ENCODE results near the gene FABP6. TPM values are rescaled to one million over a fixed set of nuclear protein-coding genes. Genes with fewer than 3 reads are reported as not detected.
A peak's percentile ranks its signal among the peaks of the same experiment; 100 is the strongest.

FABP6 gene
- total RNA-seq, 1 donor = not detected

DNA sequence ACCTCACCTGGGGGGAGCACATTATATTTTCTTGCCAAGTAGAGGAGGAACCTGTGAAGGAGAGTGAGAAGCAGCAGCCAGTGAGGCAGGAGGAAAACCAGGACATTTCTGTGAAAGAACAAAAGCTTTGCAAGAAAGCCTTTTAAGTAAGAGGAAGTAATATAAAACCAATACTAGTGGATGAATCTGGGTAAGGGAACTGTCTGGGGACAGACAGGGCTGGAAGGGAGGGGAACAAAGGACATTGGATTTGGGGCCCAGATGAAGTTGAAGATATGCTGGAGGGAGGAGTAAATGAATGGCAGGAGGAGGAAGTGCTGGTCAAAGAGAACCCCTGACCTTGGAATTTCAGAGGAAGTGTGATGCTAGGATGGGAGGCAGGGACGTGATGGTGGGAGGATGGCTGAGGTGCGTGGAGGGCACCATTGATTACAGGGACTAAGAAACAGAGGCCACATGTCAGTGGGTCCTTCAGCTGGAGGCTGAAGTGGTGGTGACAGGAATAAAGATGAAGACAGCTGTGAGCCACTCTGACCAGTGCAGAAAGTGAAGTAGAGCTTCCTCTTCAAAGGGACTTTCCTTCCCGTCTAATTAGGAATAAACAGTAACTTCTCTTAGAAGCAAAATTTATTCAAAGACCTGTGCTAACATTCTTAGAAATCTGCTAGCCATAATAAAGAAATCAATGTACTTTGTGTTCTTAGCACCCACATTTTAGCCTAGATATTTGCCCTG, 43.5 kb upstream of the FABP6 start:
- Histone ChIP-seq H3K4me1 (ENCODE audit: insufficient read depth, low read length) (peaks cover 24% of the 10 kb centered on the region), H3K27ac (ENCODE audit: low read depth, low read length) (no peak overlapping the region), H3K4me3 (ENCODE audit: insufficient read depth, low read length) (no peak overlapping the region), H3K36me3 (ENCODE audit: insufficient read depth, low read length) (no peaks in the 10 kb centered on the region), H3K9me3 (ENCODE audit: low read depth, low read length) (no peaks in the 10 kb centered on the region), H2AFZ (ENCODE audit: low read length) (no peak overlapping the region), H3K79me2 (ENCODE audit: insufficient read depth, low read length) (no peaks in the 10 kb centered on the region), H4K20me1 (ENCODE audit: insufficient read depth, low read length) (no peaks in the 10 kb centered on the region), H3K27me3 (ENCODE audit: insufficient read depth, low read length) (no peaks in the 10 kb centered on the region), H3K4me2 (ENCODE audit: insufficient read depth, low read length) (no peak overlapping the region)
- TF ChIP-seq, protein P1, sequence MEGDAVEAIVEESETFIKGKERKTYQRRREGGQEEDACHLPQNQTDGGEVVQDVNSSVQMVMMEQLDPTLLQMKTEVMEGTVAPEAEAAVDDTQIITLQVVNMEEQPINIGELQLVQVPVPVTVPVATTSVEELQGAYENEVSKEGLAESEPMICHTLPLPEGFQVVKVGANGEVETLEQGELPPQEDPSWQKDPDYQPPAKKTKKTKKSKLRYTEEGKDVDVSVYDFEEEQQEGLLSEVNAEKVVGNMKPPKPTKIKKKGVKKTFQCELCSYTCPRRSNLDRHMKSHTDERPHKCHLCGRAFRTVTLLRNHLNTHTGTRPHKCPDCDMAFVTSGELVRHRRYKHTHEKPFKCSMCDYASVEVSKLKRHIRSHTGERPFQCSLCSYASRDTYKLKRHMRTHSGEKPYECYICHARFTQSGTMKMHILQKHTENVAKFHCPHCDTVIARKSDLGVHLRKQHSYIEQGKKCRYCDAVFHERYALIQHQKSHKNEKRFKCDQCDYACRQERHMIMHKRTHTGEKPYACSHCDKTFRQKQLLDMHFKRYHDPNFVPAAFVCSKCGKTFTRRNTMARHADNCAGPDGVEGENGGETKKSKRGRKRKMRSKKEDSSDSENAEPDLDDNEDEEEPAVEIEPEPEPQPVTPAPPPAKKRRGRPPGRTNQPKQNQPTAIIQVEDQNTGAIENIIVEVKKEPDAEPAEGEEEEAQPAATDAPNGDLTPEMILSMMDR (IDR thresholded peaks at IDR 0.05; ENCODE audit: extremely low read depth, low read depth, low read length) = no peak
- DNase-seq (ENCODE audit: insufficient read length, low spot score, missing footprints) = no peak

DNA sequence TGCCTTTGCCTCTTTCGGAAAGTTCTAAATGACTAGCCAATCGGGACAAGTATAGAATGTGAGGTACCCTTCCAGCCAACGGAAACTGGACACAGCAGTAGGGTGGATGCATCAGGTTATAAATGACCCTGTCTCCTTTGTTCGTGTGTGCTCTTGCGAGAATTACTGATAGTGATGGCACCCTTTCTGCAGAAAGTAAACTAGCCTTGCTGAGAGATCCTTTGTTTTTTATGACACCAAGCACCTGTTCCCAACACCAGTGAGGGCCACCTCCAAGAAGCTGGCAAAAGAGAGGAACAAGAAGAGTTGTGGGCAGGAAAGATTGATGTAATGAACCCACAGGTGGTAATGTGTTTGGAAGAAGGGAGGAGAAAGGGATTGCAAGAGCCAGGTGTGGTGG, 42.8 kb upstream of the FABP6 start:
- no peaks in the 10 kb centered on the region for H4K20me1 ChIP-seq (ENCODE audit: insufficient read depth, low read length)
- no peaks in the 10 kb centered on the region for H3K79me2 ChIP-seq (ENCODE audit: insufficient read depth, low read length)
- no peak overlapping the region for H2AFZ ChIP-seq (ENCODE audit: low read length)
- no peak for DNase-seq (ENCODE audit: insufficient read length, low spot score, missing footprints)
- TF ChIP-seq, protein P1 (IDR thresholded peaks at IDR 0.05; ENCODE audit: extremely low read depth, low read depth, low read length) = no peak
- H3K9me3 ChIP-seq (ENCODE audit: low read depth, low read length) = no peaks in the 10 kb centered on the region
- peaks cover 20% of the 10 kb centered on the region for H3K4me1 ChIP-seq (ENCODE audit: insufficient read depth, low read length)
- no peaks in the 10 kb centered on the region for H3K36me3 ChIP-seq (ENCODE audit: insufficient read depth, low read length)
- no peaks in the 10 kb centered on the region for H3K27me3 ChIP-seq (ENCODE audit: insufficient read depth, low read length)
- H3K27ac ChIP-seq (ENCODE audit: low read depth, low read length) = no peak overlapping the region
- H3K4me2 ChIP-seq (ENCODE audit: insufficient read depth, low read length) = no peak overlapping the region
- H3K4me3 ChIP-seq (ENCODE audit: insufficient read depth, low read length) = no peak overlapping the region

DNA sequence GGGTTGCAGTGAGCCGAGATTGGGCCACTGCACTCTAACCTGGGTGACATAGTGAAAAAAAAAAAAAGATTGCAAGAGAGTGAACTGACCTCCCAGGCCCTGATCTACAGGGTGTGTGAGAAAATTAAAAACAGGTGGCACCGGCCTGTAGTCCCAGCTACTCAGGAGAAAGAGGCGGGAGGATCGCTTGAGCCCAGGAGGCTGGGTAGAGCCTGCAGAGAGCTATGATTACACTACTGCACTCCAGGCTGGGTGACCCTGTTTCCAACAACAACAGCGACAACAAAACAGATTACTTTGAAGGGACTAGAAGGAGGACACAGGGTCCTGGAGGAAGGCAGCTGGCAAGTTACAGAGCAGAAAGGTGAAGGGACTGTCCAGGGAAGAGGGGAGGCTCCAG, 42.2 kb upstream of the FABP6 start:
- TF ChIP-seq, protein P1 (IDR thresholded peaks at IDR 0.05; ENCODE audit: extremely low read depth, low read depth, low read length) = no peak

DNA sequence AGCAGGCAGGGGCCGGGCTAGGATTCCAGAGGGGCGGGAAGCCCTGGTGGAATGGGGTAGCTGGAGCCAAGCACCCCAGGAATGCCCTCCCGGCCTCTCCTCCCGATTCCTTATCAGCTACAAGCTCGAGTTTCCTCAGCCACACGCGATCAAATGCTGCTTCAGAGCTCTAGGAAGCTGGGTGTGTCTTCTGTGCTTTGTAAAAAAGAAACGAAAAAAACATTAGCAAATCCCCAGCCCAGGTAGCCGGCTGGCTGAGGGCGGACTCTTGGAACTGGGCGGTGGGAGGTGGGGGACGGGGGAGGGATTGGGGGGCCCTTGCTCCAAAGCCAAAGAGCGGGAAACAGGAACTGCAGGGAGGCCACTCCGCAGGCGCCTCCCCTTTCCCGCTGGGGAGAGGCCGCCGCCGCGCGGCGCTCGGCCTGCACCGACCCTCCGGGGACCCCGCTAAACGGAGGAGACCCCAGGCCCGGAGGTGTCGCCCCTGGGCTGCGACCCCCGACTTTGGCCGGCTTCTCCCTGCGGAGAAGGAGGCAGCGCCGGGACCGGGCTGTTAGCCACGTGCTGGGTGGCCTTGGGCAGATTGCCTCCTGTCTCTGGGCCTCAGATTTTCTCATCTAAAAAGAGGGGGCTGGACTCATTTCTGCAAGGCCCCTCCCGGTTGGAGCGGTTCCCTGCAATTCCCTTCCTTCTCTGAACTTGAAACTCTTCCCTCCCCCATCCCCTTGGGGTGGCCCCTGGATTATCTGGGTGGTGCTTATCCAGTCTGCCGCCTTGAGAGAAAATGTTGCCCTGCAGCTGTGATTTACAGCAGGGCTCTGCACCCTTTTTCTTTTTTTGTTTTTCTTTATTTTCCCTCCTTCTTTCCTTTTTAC, 40.9 kb upstream of the FABP6 start:
- DNase-seq (ENCODE audit: insufficient read length, low spot score, missing footprints) = peak; percentile 98
- no peaks in the 10 kb centered on the region for H3K79me2 ChIP-seq (ENCODE audit: insufficient read depth, low read length)
- H3K4me1 ChIP-seq (ENCODE audit: insufficient read depth, low read length) = peaks cover 7% of the 10 kb centered on the region
- H3K36me3 ChIP-seq (ENCODE audit: insufficient read depth, low read length) = no peaks in the 10 kb centered on the region
- H4K20me1 ChIP-seq (ENCODE audit: insufficient read depth, low read length) = no peaks in the 10 kb centered on the region
- H3K27ac ChIP-seq (ENCODE audit: low read depth, low read length) = peak overlapping the region; percentile 60
- peak overlapping the region; percentile 77 for H2AFZ ChIP-seq (ENCODE audit: low read length)
- no peaks in the 10 kb centered on the region for H3K27me3 ChIP-seq (ENCODE audit: insufficient read depth, low read length)
- peak overlapping the region; percentile 80 for H3K4me2 ChIP-seq (ENCODE audit: insufficient read depth, low read length)
- H3K4me3 ChIP-seq (ENCODE audit: insufficient read depth, low read length) = peak overlapping the region; percentile 71
- TF ChIP-seq, protein P1 (IDR thresholded peaks at IDR 0.05; ENCODE audit: extremely low read depth, low read depth, low read length) = no peak
- no peaks in the 10 kb centered on the region for H3K9me3 ChIP-seq (ENCODE audit: low read depth, low read length)

More for the DNA sequence above, 42.2 kb upstream of the FABP6 start:
- peaks cover 16% of the 10 kb centered on the region for H3K4me1 ChIP-seq (ENCODE audit: insufficient read depth, low read length)
- no peak overlapping the region for H3K4me3 ChIP-seq (ENCODE audit: insufficient read depth, low read length)
- no peaks in the 10 kb centered on the region for H3K79me2 ChIP-seq (ENCODE audit: insufficient read depth, low read length)
- H3K4me2 ChIP-seq (ENCODE audit: insufficient read depth, low read length) = no peak overlapping the region
- no peaks in the 10 kb centered on the region for H3K27me3 ChIP-seq (ENCODE audit: insufficient read depth, low read length)
- H2AFZ ChIP-seq (ENCODE audit: low read length) = no peak overlapping the region
- peak; percentile 59 for DNase-seq (ENCODE audit: insufficient read length, low spot score, missing footprints)
- no peaks in the 10 kb centered on the region for H3K9me3 ChIP-seq (ENCODE audit: low read depth, low read length)
- H3K27ac ChIP-seq (ENCODE audit: low read depth, low read length) = no peak overlapping the region
- no peaks in the 10 kb centered on the region for H3K36me3 ChIP-seq (ENCODE audit: insufficient read depth, low read length)
- no peaks in the 10 kb centered on the region for H4K20me1 ChIP-seq (ENCODE audit: insufficient read depth, low read length)

All from osteoblast (primary cell).